ENCODE measurements around the gene AIP. TPM values are rescaled to one million over a fixed set of nuclear protein-coding genes. Genes with fewer than 3 reads are reported as not detected.

Gene AIP
- total RNA-seq, 1 experiment from 2014 or later = 171 TPM

- H3K36me3 ChIP-seq (ENCODE audit: low read depth, low read length) = no peaks in the 10 kb centered on the region
- H3K9me3 ChIP-seq (ENCODE audit: low read length) = peaks cover 6% of the 10 kb centered on the region
- no peak overlapping the region for H3K9ac ChIP-seq (ENCODE audit: low read length)
- no peak overlapping the region for H3K4me2 ChIP-seq (ENCODE audit: low read length)
- no peaks in the 10 kb centered on the region for H4K20me1 ChIP-seq (ENCODE audit: low read length)
- ATAC-seq = no peak
- CTCF ChIA-PET = no interaction called here
- H3K4me3 ChIP-seq (ENCODE audit: low read length) = no peak overlapping the region
- H3K4me1 ChIP-seq (ENCODE audit: insufficient read depth, low read length) = no peaks in the 10 kb centered on the region
- DNase-seq = no peak
- no peak overlapping the region for H3K27ac ChIP-seq (ENCODE audit: low read length)
- TF ChIP-seq EZH2phosphoT487 (IDR thresholded peaks at IDR 0.05; ENCODE audit: borderline replicate concordance, low read length) (no peak), EZH2 (IDR thresholded peaks at IDR 0.05; ENCODE audit: low read length, unreplicated experiment) (no peak)
- TF ChIP-seq, protein P1, sequence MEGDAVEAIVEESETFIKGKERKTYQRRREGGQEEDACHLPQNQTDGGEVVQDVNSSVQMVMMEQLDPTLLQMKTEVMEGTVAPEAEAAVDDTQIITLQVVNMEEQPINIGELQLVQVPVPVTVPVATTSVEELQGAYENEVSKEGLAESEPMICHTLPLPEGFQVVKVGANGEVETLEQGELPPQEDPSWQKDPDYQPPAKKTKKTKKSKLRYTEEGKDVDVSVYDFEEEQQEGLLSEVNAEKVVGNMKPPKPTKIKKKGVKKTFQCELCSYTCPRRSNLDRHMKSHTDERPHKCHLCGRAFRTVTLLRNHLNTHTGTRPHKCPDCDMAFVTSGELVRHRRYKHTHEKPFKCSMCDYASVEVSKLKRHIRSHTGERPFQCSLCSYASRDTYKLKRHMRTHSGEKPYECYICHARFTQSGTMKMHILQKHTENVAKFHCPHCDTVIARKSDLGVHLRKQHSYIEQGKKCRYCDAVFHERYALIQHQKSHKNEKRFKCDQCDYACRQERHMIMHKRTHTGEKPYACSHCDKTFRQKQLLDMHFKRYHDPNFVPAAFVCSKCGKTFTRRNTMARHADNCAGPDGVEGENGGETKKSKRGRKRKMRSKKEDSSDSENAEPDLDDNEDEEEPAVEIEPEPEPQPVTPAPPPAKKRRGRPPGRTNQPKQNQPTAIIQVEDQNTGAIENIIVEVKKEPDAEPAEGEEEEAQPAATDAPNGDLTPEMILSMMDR (conservative IDR thresholded peaks at IDR 0.05; ENCODE audit: low read depth, low read length) = no peak
- BruUV-seq (replicated peaks) = no TSS peak
- H2AFZ ChIP-seq (ENCODE audit: low read length) = no peak overlapping the region
- POLR2A ChIA-PET (ENCODE audit: unreplicated experiment) = no interaction called here
- H3F3A ChIP-seq (ENCODE audit: low read length, unreplicated experiment) = no peaks in the 10 kb centered on the region
- intact Hi-C loops (cut with micrococcal nuclease) = no loop called here
- no peaks in the 10 kb centered on the region for H3K79me2 ChIP-seq (ENCODE audit: low read length)
- no peaks in the 10 kb centered on the region for H3K27me3 ChIP-seq (ENCODE audit: low read length)
- no peaks in the 10 kb centered on the region for H3K9me2 ChIP-seq (replicated peaks; ENCODE audit: low read length)
Observed at GRCh38 chr11:67528376-67528775, 45.5 kb downstream of the AIP start.

- Histone ChIP-seq H3K79me2 (ENCODE audit: low read length) (no peaks in the 10 kb centered on the region), H3K9ac (ENCODE audit: low read length) (no peak overlapping the region), H2AFZ (ENCODE audit: low read length) (no peak overlapping the region), H3K4me3 (ENCODE audit: low read length) (no peak overlapping the region), H3F3A (ENCODE audit: low read length, unreplicated experiment) (no peaks in the 10 kb centered on the region), H3K4me1 (ENCODE audit: insufficient read depth, low read length) (no peaks in the 10 kb centered on the region), H3K27me3 (ENCODE audit: low read length) (no peaks in the 10 kb centered on the region), H4K20me1 (ENCODE audit: low read length) (no peaks in the 10 kb centered on the region), H3K36me3 (ENCODE audit: low read depth, low read length) (no peaks in the 10 kb centered on the region; the same call in 1 of the 2 replicates), H3K27ac (ENCODE audit: low read length) (no peak overlapping the region), H3K4me2 (ENCODE audit: low read length) (no peak overlapping the region), H3K9me2 (replicated peaks; ENCODE audit: low read length) (no peaks in the 10 kb centered on the region), H3K9me3 (ENCODE audit: low read length) (peaks cover 23% of the 10 kb centered on the region)
- no peak for ATAC-seq
- no peak for DNase-seq
- POLR2A ChIA-PET (ENCODE audit: unreplicated experiment) = no interaction called here
- CTCF ChIA-PET = no interaction called here
- TF ChIP-seq EZH2 (IDR thresholded peaks at IDR 0.05; ENCODE audit: low read length, unreplicated experiment) (no peak), EZH2phosphoT487 (IDR thresholded peaks at IDR 0.05; ENCODE audit: borderline replicate concordance, low read length) (no peak)
- TF ChIP-seq, protein P1 (conservative IDR thresholded peaks at IDR 0.05; ENCODE audit: low read depth, low read length) = no peak
- no TSS peak for BruUV-seq (replicated peaks)
- intact Hi-C loops (cut with micrococcal nuclease) = no loop called here
Observed at GRCh38 chr11:67530282-67530592, 47.4 kb downstream of the AIP start.

GRCh38 chr11:67532889-67533288, 50.1 kb downstream of the AIP start:
- TF ChIP-seq EZH2phosphoT487 (IDR thresholded peaks at IDR 0.05; ENCODE audit: borderline replicate concordance, low read length) (no peak), EZH2 (IDR thresholded peaks at IDR 0.05; ENCODE audit: low read length, unreplicated experiment) (no peak)
- TF ChIP-seq, protein P1 (conservative IDR thresholded peaks at IDR 0.05; ENCODE audit: low read depth, low read length) = no peak
- Histone ChIP-seq H3K4me2 (ENCODE audit: low read length) (no peak overlapping the region), H3K9me3 (ENCODE audit: low read length) (peaks cover 27% of the 10 kb centered on the region), H3K27ac (ENCODE audit: low read length) (no peak overlapping the region), H3K79me2 (ENCODE audit: low read length) (no peaks in the 10 kb centered on the region), H3K9ac (ENCODE audit: low read length) (no peak overlapping the region), H3K4me1 (ENCODE audit: insufficient read depth, low read length) (no peaks in the 10 kb centered on the region), H3K9me2 (replicated peaks; ENCODE audit: low read length) (no peaks in the 10 kb centered on the region), H2AFZ (ENCODE audit: low read length) (no peak overlapping the region), H3K27me3 (ENCODE audit: low read length) (no peaks in the 10 kb centered on the region), H4K20me1 (ENCODE audit: low read length) (no peaks in the 10 kb centered on the region), H3K36me3 (ENCODE audit: low read depth, low read length) (no peaks in the 10 kb centered on the region; the same call in 1 of the 2 replicates), H3K4me3 (ENCODE audit: low read length) (no peak overlapping the region), H3F3A (ENCODE audit: low read length, unreplicated experiment) (no peaks in the 10 kb centered on the region)
- ATAC-seq (no peak), DNase-seq (no peak)
- CTCF ChIA-PET = no interaction called here
- no TSS peak for BruUV-seq (replicated peaks)
- intact Hi-C loops (cut with micrococcal nuclease) = no loop called here
- POLR2A ChIA-PET (ENCODE audit: unreplicated experiment) = interaction anchor here (0.6 kb wide), 1 partner anchor 26 kb away, joined by 3 read pairs; no protein-coding TSS in a partner anchor
